A549 (cell line): ENCODE data around the gene LAMC3. TPM values are rescaled to one million over a fixed set of nuclear protein-coding genes. Genes with fewer than 3 reads are reported as not detected.

ENCODE experiments used
- ATAC-seq, 2 experiments: fragments of 200-7000 bp in 1 of 2; fragments of >200 bp in 1 of 2; cut with Nextera tagmentation in 1 of 2; cut with Tn5 transposase in 1 of 2; 3 replicates each; pipeline versions ENCODE4 v1.8.0 to v1.9.1; 2018 to 2020; ENCODE audit warnings: mild to moderate bottlenecking in 1 of 2, moderate library complexity in 1 of 2
- CTCF ChIA-PET: fragments of 300-600 bp; sonication (Branson Sonifier 250); formaldehyde crosslinking; extraction: SDS; loops from one replicate; lab custom pipeline; 2021; ENCODE audit warnings: antibody characterized with exemption, inconsistent platforms; lab: Yijun Ruan, JAX
- POLR2A ChIA-PET: fragments of 350-600 bp; formaldehyde crosslinking; extraction: SDS; loops from one replicate; lab custom pipeline; 2021; ENCODE audit warnings: antibody characterized with exemption, inconsistent platforms; lab: Yijun Ruan, JAX
- DNase-seq, 2 experiments: peaks; one replicate each; pipeline versions ENCODE4 v3.0.0 to v3.0.0-alpha.2; 2011 to 2016; ENCODE audit warnings: low read depth in 1 of 2, low spot score in 1 of 2
- FAIRE-seq: peaks from 2 replicates; lab custom pipeline; 2011; peaks lifted over from hg19 to GRCh38; lab: Jason Lieb, UNC
- H3K27ac ChIP-seq, 2 experiments: fragments of >200 bp; sonication (Bioruptor Twin); formaldehyde crosslinking; 3 replicates each; pipeline ENCODE4 v1.5.1; 2016 to 2017
- H3K4me1 ChIP-seq: fragments of >200 bp; sonication (Bioruptor Twin); formaldehyde crosslinking; 3 replicates; pipeline ENCODE4 v1.6.1; 2016
- H3K4me2 ChIP-seq: fragments of >200 bp; sonication (Bioruptor Twin); formaldehyde crosslinking; 3 replicates; pipeline ENCODE4 v1.6.1; 2016
- H3K4me3 ChIP-seq: fragments of >200 bp; sonication (Bioruptor Twin); formaldehyde crosslinking; 3 replicates; pipeline ENCODE4 v1.5.1; 2016
- H3K9me3 ChIP-seq: fragments of >200 bp; sonication (Bioruptor Twin); formaldehyde crosslinking; 3 replicates; pipeline ENCODE4 v1.6.1; 2016
- BCL3 ChIP-seq: fragments of >200 bp; sonication (Bioruptor Twin); formaldehyde crosslinking; IDR thresholded peaks from 3 replicates; pipeline ENCODE4 v1.6.1; 2016
- CHD4 ChIP-seq: fragments of 200-600 bp; sonication (generic); IDR thresholded peaks from 2 replicates; pipeline ENCODE4 v1.6.1; 2016; ENCODE audit warnings: antibody characterized with exemption, mild to moderate bottlenecking, borderline replicate concordance
- CTCF ChIP-seq: fragments of >200 bp; sonication (Bioruptor Twin); formaldehyde crosslinking; IDR thresholded peaks from 3 replicates; pipeline ENCODE4 v1.5.1; 2016
- EHF ChIP-seq: fragments of 250-450 bp; sonication (Bioruptor Pico); IDR thresholded peaks from 2 replicates; pipeline ENCODE4 v1.5.0; 2020; ENCODE audit warnings: mild to moderate bottlenecking
- FOSB ChIP-seq: fragments of 250-450 bp; sonication (Bioruptor Pico); IDR thresholded peaks from 2 replicates; pipeline ENCODE4 v1.5.0; 2020; ENCODE audit warnings: mild to moderate bottlenecking, moderate library complexity
- GATA3 ChIP-seq: IDR thresholded peaks from 2 replicates; pipeline ENCODE4 v1.6.1; 2012; ENCODE audit warnings: borderline replicate concordance
- HEYL ChIP-seq: fragments of 250-450 bp; sonication (Bioruptor Pico); IDR thresholded peaks from 2 replicates; pipeline ENCODE4 v1.8.0; 2021; ENCODE audit warnings: mild to moderate bottlenecking, moderate library complexity
- HOXA7 ChIP-seq: fragments of 250-450 bp; sonication (Bioruptor Pico); IDR thresholded peaks from 2 replicates; pipeline ENCODE4 v1.5.0; 2020; ENCODE audit warnings: mild to moderate bottlenecking, moderate library complexity
- HOXB5 ChIP-seq: fragments of 250-450 bp; sonication (Bioruptor Pico); IDR thresholded peaks from 2 replicates; pipeline ENCODE4 v1.5.0; 2020; ENCODE audit warnings: mild to moderate bottlenecking, moderate library complexity
- JUN ChIP-seq, 2 experiments: fragments of >200 bp; sonication (Bioruptor Twin); formaldehyde crosslinking; IDR thresholded peaks; 2 replicates in 1 of 2; 3 replicates in 1 of 2; pipeline ENCODE4 v1.6.1; 2016 to 2017
- KDM5A ChIP-seq: fragments of 200-600 bp; sonication (generic); IDR thresholded peaks from 2 replicates; pipeline ENCODE4 v1.6.1; 2016; ENCODE audit warnings: antibody characterized with exemption, mild to moderate bottlenecking
- MAZ ChIP-seq: fragments of 150-350 bp; IDR thresholded peaks from 2 replicates; pipeline ENCODE4 v1.6.1; 2014; ENCODE audit warnings: antibody characterized with exemption, low read depth, low read length, borderline replicate concordance
- MYC ChIP-seq: IDR thresholded peaks from 2 replicates; pipeline ENCODE4 v1.6.1; 2012; ENCODE audit warnings: mild to moderate bottlenecking, inconsistent platforms, low read length, improper control_type of control experiment, borderline replicate concordance
- NPAS2 ChIP-seq: fragments of 250-450 bp; sonication (Bioruptor Pico); IDR thresholded peaks from 2 replicates; pipeline ENCODE4 v1.8.0; 2022; ENCODE audit warnings: mild to moderate bottlenecking, moderate library complexity, borderline replicate concordance
- NR3C1 ChIP-seq: fragments of >200 bp; sonication (Bioruptor Twin); formaldehyde crosslinking; IDR thresholded peaks from 3 replicates; pipeline ENCODE4 v1.6.1; 2017
- POLR2A ChIP-seq: IDR thresholded peaks from 2 replicates; pipeline ENCODE4 v1.6.1; 2012; ENCODE audit warnings: mild to moderate bottlenecking, low read length
- RARB ChIP-seq: fragments of 250-450 bp; sonication (Bioruptor Pico); IDR thresholded peaks from 2 replicates; pipeline ENCODE4 v1.8.0; 2021; ENCODE audit warnings: mild to moderate bottlenecking, moderate library complexity
- RCOR1 ChIP-seq: fragments of 150-350 bp; IDR thresholded peaks from 2 replicates; pipeline ENCODE4 v1.6.1; 2014; ENCODE audit warnings: antibody characterized with exemption, low read length, low read depth
- TFCP2L1 ChIP-seq: fragments of 250-450 bp; sonication (Bioruptor Pico); IDR thresholded peaks from 2 replicates; pipeline ENCODE4 v1.5.0; 2021; ENCODE audit warnings: mild to moderate bottlenecking
- ZC3H11A ChIP-seq: fragments of 450-650 bp; IDR thresholded peaks from 2 replicates; pipeline ENCODE4 v1.6.1; 2014; ENCODE audit warnings: antibody characterized with exemption, mild to moderate bottlenecking
- ZFP36 ChIP-seq: fragments of 450-650 bp; IDR thresholded peaks from 2 replicates; pipeline ENCODE4 v1.6.1; 2014; ENCODE audit warnings: borderline replicate concordance; ENCODE audit not compliant: partially characterized antibody
- WGBS: methylation state at CpG from one replicate; pipeline ENCODE4 v1.1.6; 2017; ENCODE audit errors: missing lambda C conversion rate; 5-methylcytosine and 5-hydroxymethylcytosine counted together
- polyA plus RNA-seq, 4 experiments: library from polyadenylated mRNA; depleted of rRNA in 3 of 4; stranded (reverse); fragments of >200 nt; fragmentation: RNase III in 1 of 4; extraction: RNeasy Plus Mini Kit Qiagen cat#74134 plus additional on column Dnase treatment in 1 of 4; gene quantifications; 2 replicates in 3 of 4; 3 replicates in 1 of 4; pipeline ENCODE4 v1.2.3, GENCODE V29; 2011 to 2017
- TF ChIP-seq, protein P1 (sequence below): fragments of 250-450 bp; sonication (Bioruptor Pico); IDR thresholded peaks from 2 replicates; pipeline ENCODE4 v1.5.0; 2021; ENCODE audit warnings: mild to moderate bottlenecking, moderate library complexity, borderline replicate concordance
- TF ChIP-seq, protein P2 (sequence below): fragments of 200-600 bp; sonication (generic); IDR thresholded peaks from 2 replicates; pipeline ENCODE4 v1.6.1; 2016; ENCODE audit warnings: antibody characterized with exemption, mild to moderate bottlenecking, moderate library complexity

Gene LAMC3
- polyA plus RNA-seq, 2 of the 4 experiments (the other 2 are of a cell fraction): 1.0 to 1.5 TPM

- H3K27ac ChIP-seq: no peak overlapping the region
- H3K4me3 ChIP-seq: no peak overlapping the region
- DNase-seq: no peak
- H3K4me1 ChIP-seq: no peaks in the 10 kb centered on the region
- no peak; a peak in 1 of 6 replicates for ATAC-seq
- WGBS: 61% methylated on average over 11 of the region's 14 CpGs
- no peak for FAIRE-seq
- H3K9me3 ChIP-seq: no peaks in the 10 kb centered on the region
- CTCF ChIA-PET: interaction anchor here (0.5 to 6.0 kb wide), 7 partner anchors 9 to 282 kb away, joined by 3 to 30 read pairs (median 5); no protein-coding TSS in a partner anchor
- POLR2A ChIA-PET: no interaction called here
- H3K4me2 ChIP-seq: no peak overlapping the region
- no peak for TF ChIP-seq CTCF
- no peak for TF ChIP-seq ZFP36
- no peak for TF ChIP-seq KDM5A
- no peak for TF ChIP-seq HOXB5 (CRISPR knock-in tag)
- no peak for TF ChIP-seq NPAS2 (CRISPR knock-in tag)
- TF ChIP-seq, protein P1, sequence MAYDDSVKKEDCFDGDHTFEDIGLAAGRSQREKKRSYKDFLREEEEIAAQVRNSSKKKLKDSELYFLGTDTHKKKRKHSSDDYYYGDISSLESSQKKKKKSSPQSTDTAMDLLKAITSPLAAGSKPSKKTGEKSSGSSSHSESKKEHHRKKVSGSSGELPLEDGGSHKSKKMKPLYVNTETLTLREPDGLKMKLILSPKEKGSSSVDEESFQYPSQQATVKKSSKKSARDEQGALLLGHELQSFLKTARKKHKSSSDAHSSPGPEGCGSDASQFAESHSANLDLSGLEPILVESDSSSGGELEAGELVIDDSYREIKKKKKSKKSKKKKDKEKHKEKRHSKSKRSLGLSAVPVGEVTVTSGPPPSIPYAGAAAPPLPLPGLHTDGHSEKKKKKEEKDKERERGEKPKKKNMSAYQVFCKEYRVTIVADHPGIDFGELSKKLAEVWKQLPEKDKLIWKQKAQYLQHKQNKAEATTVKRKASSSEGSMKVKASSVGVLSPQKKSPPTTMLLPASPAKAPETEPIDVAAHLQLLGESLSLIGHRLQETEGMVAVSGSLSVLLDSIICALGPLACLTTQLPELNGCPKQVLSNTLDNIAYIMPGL (CRISPR knock-in tag): no peak
- no peak for TF ChIP-seq BCL3
- no peak for TF ChIP-seq RARB (CRISPR knock-in tag)
- no peak for TF ChIP-seq ZC3H11A
- TF ChIP-seq RCOR1: no peak
- no peak for TF ChIP-seq TFCP2L1 (CRISPR knock-in tag)
- TF ChIP-seq MAZ: no peak
- TF ChIP-seq FOSB (CRISPR knock-in tag): no peak
These were observed 59.3 kb downstream of the LAMC3 start for GRCh38 chr9:131068076-131068816.

DNA sequence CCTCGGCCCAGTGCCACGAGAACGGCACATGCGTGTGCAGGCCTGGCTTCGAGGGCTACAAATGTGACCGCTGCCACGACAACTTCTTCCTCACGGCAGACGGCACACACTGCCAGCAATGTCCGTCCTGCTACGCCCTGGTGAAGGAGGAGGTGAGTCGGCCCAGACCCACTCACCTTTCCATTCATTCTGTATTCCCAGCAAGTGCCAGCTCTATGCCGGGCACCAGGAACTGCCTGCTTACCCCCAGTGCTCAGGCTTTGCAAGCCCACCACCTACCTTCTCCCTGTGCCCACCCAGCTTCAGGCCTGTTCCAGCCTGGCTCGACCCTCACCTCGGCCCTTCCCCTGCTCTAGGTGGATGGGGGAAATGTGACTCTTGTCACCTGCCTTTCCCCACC lies 60.7 kb downstream of the LAMC3 start:
- CTCF ChIA-PET: no interaction called here

More for the DNA sequence above, 60.7 kb downstream of the LAMC3 start:
- Histone ChIP-seq H3K4me3 (no peak overlapping the region), H3K4me1 (no peaks in the 10 kb centered on the region), H3K4me2 (no peak overlapping the region), H3K9me3 (no peaks in the 10 kb centered on the region), H3K27ac (no peak overlapping the region)
- DNase-seq (no peak), FAIRE-seq (no peak), ATAC-seq (no peak)
- 80% methylated on average over 13 of the region's 15 CpGs for WGBS
- POLR2A ChIA-PET: no interaction called here
- TF ChIP-seq EHF (CRISPR knock-in tag) (no peak), POLR2A (no peak), NR3C1 (no peak), CHD4 (no peak), TFCP2L1 (CRISPR knock-in tag) (no peak), NPAS2 (CRISPR knock-in tag) (no peak), KDM5A (no peak), HEYL (no peak), JUN (IDR thresholded peaks at IDR 0.05) (no peak), GATA3 (no peak), RCOR1 (no peak), MYC (no peak), HOXA7 (no peak)
- TF ChIP-seq, protein P2, sequence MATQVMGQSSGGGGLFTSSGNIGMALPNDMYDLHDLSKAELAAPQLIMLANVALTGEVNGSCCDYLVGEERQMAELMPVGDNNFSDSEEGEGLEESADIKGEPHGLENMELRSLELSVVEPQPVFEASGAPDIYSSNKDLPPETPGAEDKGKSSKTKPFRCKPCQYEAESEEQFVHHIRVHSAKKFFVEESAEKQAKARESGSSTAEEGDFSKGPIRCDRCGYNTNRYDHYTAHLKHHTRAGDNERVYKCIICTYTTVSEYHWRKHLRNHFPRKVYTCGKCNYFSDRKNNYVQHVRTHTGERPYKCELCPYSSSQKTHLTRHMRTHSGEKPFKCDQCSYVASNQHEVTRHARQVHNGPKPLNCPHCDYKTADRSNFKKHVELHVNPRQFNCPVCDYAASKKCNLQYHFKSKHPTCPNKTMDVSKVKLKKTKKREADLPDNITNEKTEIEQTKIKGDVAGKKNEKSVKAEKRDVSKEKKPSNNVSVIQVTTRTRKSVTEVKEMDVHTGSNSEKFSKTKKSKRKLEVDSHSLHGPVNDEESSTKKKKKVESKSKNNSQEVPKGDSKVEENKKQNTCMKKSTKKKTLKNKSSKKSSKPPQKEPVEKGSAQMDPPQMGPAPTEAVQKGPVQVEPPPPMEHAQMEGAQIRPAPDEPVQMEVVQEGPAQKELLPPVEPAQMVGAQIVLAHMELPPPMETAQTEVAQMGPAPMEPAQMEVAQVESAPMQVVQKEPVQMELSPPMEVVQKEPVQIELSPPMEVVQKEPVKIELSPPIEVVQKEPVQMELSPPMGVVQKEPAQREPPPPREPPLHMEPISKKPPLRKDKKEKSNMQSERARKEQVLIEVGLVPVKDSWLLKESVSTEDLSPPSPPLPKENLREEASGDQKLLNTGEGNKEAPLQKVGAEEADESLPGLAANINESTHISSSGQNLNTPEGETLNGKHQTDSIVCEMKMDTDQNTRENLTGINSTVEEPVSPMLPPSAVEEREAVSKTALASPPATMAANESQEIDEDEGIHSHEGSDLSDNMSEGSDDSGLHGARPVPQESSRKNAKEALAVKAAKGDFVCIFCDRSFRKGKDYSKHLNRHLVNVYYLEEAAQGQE: no peak
